SK-MEL-5 (cell line): Measurements from ENCODE around the gene PXMP4. TPM values are rescaled to one million over a fixed set of nuclear protein-coding genes. Genes with fewer than 3 reads are reported as not detected.

Experiments
- DNase-seq: peaks from one replicate; pipeline ENCODE4 v3.0.0-alpha.2; 2016; ENCODE audit warnings: low read depth, low spot score
- in situ Hi-C: cut with HindIII; loops from 2 replicates; pipeline ENCODE4 v1.10.0; 2016; ENCODE audit warnings: low sequenced_read_pairs, high pct_unique_total_duplicates, low pct_unique_long_range_greater_than_20kb
- total RNA-seq: library from RNA; depleted of rRNA; stranded (reverse); fragments of >200 nt; shearing (Covaris generic); gene quantifications from 2 replicates; pipeline ENCODE4 v1.2.3, GENCODE V29; 2014

PXMP4 gene
- total RNA-seq, 1 experiment from 2014 or later: 11.5 TPM

GRCh38 chr20:33676121-33676520, 44.0 kb downstream of the PXMP4 start:
- in situ Hi-C loops: no loop called here
- no peak for DNase-seq

DNA sequence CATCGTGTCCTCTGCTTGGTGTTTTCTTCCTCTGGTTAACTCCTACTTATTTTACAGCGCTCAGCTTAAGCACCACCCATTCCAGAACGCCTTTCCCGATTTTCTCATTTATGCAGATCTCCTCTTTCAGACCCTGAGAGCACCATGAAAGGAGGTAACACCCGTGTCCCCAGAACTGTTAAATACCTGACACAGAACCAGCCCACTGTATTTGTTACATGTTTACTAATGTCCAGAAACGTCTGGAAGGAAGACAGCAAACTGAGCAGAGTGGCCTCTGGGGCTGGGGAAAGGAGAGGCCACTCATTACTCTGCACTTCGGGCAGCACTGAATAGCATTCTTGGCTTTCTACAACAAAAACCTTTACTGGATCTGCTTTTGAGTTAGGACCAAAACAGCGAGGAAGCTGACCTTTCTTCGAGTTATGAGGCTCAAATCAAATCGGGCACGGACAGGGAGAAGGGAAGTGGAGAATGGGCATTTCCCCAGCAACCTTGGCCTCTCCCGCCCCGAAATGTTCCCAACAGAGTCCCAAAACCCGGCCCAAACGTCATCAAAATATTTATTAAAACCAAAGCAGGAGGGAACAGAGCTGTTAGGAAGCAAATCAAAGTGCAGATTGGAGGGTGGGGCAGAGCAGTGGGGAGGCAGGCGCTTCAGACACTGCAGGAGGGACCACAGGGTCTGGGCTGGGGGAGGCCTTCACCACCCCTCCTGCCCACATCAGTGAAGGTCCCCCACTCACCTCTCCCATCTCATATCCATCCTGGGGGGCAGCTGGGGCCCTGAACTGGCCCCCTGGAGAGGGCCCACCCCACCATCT, 44.8 kb downstream of the PXMP4 start:
- in situ Hi-C loops: no loop called here
- no peak for DNase-seq

- peak; percentile 68 for DNase-seq
- in situ Hi-C loops: no loop called here
Observed at GRCh38 chr20:33674294-33675135, 45.6 kb downstream of the PXMP4 start, which contains the start of gene NECAB3. NECAB3 (minus strand) TSS chr20:33674428; CDS start chr20:33674352, 76 bp downstream.

- no peak for DNase-seq
- in situ Hi-C loops: no loop called here
Observed at GRCh38 chr20:33673410-33674293, 46.5 kb downstream of the PXMP4 start.

DNA sequence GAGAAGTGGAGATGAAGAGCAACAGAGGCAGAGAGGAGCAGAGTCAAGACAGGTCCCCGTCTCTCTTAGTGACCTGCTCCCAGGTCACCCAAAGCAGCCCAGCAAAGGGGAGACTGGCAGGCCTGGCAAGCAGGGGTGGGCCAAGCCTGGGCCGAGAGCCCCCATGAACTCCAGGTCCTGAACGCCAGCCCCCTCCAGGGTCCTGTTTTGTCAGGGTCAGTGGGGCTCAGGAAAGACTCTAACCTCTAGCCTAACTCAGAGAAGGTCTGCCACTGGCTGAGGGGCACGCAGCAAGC, 47.0 kb downstream of the PXMP4 start:
- in situ Hi-C loops: no loop called here
- DNase-seq: no peak

GRCh38 chr20:33672426-33673113, 47.5 kb downstream of the PXMP4 start:
- no peak for DNase-seq
- in situ Hi-C loops: no loop called here

- in situ Hi-C loops: no loop called here
- no peak for DNase-seq
Observed at GRCh38 chr20:33671573-33672288, 48.4 kb downstream of the PXMP4 start.

DNA sequence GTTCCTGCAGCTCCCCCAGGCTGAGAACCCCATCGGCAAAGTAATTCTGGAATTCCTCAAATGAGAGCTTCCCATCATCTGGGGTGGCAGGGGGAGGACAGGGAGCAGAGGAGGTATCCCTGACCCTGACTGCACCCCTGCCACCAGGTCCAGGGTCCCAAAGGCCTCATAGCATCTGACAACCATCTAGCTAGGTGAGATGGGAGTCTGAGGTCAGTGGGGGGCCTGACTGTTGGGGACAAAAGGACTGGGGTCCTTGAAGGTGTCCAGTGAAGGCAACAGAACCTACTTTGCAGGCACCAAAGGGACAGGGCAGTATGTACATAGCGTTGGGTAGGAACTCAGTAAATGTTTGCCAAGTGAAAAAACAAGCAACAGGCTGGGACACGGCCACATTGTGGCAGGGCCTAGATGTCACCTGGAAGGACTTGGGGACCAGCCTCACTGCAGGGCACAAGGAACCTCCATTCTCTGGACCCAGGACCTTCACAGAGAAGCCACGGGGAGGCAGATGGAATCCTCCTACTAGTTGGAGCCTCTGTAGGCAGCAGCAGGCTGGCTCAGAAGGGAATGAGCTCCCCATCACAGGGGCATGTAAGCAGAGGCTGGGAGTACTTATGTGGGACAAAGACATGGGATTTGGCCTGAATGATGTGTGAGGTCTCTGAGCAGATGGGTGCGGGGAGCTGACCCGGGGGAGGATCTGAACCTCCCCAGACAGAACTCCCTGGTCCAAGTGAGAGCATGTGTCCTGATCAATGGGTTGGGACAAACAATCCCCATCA, 49.2 kb downstream of the PXMP4 start:
- no peak for DNase-seq
- in situ Hi-C loops: no loop called here

- no peak for DNase-seq
- in situ Hi-C loops: no loop called here
Observed at GRCh38 chr20:33669873-33670640, 50.1 kb downstream of the PXMP4 start.

DNA sequence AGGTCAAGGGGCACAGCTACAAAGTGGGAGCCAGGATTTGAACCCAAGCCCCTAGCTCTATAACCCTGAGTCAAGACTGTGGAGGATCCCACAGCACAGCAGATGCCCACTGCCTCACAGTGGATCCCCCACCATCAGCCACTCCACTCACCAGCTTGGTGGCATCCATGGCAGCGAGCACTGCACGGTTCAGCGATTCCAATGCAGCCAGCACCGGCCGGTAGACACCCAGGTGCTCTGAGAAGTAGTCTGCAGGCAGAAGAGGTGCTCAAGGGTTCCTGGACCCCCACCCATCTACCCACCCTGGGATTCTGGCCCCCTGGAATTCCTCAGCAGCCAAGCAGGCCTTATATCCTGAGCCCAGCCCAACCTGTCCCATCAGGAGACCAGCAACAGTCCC, 50.9 kb downstream of the PXMP4 start:
- in situ Hi-C loops: no loop called here
- DNase-seq: no peak

GRCh38 chr20:33668466-33669155, 51.5 kb downstream of the PXMP4 start:
- in situ Hi-C loops: no loop called here
- DNase-seq: no peak

DNA sequence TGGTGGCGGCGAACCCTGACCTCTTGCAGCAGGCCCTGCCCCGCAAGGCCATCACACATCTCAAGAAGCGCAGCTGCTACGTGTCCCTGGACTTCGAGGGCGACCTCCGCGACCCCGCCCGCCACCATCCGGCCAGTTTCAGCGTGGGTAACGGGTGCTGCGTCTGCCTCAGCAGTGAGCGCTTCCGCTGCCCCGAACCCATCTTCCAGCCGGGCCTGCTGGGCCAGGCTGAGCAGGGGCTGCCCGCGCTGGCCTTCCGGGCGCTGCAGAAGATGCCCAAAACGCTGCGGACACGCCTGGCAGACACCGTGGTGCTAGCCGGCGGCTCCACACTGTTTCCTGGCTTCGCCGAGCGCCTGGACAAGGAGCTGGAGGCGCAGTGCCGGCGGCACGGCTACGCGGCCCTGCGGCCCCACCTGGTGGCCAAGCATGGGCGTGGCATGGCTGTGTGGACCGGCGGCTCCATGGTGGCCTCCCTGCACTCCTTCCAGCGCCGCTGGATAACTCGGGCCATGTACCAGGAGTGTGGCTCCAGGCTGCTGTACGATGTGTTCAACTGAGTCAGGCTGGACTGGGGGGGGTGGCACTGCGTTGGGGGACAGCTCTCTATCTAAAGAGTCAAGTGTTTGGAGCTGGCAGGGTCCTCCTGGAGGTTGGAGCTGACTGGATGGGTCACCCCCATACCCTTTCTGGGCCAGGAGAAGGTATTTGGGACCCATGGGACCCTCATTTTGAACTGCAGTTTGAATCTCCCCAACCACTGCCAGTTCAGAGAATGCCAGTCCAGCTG, 52.2 kb downstream of the PXMP4 start:
- in situ Hi-C loops: no loop called here
- DNase-seq: no peak

DNA sequence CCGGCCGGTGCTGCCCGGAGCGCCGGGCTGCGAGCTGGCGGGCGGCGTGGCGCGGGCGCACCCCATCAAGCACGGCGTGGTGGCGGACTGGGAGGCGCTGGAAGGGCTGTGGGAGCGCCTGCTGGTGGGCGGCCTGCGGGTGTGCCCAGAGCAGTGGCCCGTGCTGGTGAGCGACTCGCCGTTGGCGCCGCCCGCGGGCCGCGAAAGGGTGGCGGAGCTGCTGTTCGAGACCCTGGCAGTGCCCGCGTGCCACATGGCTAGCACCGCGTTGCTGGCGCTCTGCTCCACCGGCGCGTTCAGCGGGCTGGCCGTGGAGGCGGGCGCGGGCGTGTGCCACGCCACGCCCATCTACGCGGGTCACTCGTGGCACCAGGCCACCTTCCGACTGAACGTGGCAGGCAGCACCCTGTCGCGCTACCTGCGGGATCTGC, 52.9 kb downstream of the PXMP4 start:
- in situ Hi-C loops: no loop called here
- DNase-seq: no peak
